ENCODE data around the gene TRIM26.

DNA sequence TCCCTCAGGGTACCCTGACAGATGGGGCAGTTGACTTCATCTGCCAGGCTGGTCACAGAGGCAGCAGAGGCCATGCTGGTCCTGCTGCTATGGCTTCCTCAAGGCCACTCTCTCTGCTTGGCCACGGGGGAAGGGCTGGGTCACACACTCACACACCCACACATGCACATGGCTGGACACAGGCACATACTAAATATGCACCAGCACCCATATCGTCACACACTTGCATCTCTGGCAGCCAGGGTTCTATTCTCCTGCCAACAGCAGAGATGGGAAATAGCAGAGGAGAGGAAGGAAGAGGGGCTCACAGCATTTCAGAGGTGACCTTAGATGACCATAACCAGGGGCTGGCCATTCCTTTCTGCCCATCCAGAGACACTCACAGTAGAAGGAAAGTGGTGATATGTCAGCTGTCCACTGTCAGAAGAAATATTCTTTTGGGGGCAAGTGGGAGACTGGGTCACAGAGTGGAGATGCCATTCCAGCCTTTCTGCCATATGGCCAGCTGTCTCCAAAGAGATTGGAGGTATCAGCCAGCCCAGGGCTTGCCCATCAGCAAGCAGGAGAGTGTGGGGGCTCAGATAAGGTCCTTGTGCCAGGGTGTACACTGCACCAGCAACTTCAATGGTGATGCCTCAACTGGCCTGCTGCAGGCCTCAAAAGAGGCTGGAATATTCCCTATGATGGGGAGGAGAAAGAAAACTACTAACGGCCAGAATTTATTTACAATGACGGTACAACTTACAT lies 52.2 kb downstream of the TRIM26 start, which contains the start of gene TRIM10:
- TF ChIP-seq EZH2 (IDR thresholded peaks at IDR 0.05) (no peak), POLR2AphosphoS5 (IDR thresholded peaks at IDR 0.05; ENCODE audit: borderline replicate concordance, low read depth, low read length) (no peak), FOXP2 (optimal IDR thresholded peaks at IDR 0.05; ENCODE audit: control extremely low read depth, extremely low read length, insufficient read depth) (no peak)
